ENCODE measurements around the gene EIF2B4. TPM values are rescaled to one million over a fixed set of nuclear protein-coding genes. Genes with fewer than 3 reads are reported as not detected.

EIF2B4 gene
- polyA plus RNA-seq, 3 donors, result 37.7 to 42.5 (median 40.6) TPM

DNA sequence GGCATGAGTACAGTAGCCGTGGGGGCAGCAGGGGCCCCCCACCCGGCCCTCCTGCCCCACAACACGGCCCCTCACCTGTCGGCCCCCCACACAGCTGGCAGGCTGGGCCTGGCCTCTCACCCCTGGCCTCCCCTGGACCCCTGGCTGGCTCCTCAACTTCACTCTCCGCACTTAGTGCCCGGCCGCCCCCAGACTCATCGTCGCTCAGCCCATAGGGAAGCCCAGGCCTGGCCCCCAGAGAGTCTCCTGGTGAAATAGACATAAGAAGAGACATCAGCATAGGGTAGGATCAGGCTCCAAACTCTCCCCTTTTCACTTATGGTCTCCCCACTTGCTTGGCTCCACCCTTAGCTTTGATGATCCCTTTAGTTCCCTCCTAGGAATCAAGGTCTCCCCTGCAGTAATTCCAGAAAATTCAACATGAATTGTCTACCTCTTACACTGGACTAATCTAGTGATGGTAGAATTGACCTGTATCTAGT is 8.7 kb upstream of the EIF2B4 start:
- WGBS, 3 donors, result 79 to 85% (median 84%) methylated on average over 8 to 9 of the region's 9 CpGs
- H3K27ac ChIP-seq (ENCODE audit: low read depth, low read length), result no peak overlapping the region

DNA sequence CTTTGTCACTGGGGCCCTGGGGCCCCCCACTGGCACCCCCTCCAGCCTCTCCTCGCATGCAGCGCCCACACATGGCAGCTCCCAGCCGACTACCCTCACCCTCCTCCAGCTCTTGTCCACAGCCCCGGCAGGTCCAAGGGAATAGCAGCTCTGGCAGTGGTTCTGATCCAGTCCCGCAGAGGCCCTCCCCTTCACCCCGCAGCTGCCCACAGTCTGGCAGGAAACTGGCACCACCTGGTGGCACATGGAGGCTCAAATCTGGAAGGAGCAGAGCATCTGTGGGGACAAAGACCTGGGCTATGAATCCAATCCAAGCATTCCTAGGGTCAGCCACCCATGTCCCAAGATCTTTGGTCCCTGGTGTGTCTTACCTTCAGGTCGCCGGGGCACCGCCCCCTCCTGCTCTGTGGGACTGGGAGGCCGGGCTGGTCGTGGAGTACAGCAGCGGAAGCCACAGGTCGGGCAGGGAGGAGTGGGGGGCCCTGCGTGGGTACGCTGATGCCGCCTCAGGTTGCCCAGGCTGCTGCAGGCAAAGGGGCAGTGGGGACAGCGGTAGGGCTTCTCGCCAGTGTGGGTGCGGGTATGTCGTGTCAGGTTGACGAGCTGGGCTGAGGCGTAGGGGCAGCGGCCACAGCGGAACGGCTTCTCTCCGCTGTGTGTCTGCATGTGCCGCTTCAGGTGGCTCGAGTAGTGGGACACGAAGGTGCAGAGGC is 8.1 kb upstream of the EIF2B4 start:
- no peak overlapping the region for H3K27ac ChIP-seq (ENCODE audit: low read depth, low read length)
- WGBS, 3 donors, result 76 to 82% (median 81%) methylated on average over 28 to 29 of the region's 29 CpGs

DNA sequence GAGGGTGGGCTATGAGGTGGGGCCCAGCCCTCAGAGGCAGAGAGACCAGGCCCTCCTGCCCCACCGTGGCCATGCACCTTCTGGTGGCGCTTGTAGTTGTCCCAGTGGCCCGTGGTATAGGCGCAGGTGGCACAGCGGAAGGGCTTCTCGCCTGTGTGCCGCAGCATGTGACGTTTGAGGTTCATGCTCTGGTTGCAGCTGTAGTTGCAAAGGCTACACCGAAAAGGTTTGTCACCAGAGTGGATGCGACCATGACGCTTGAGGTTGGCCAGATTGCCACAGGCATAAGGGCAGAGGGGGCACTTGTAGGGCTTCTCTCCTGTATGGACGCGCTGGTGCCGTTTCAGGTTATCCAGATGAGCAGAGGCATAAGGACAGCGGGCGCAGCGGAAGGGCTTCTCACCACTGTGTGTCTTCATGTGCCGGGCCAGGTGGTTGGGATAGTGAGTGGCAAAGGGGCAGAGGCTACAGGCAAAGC is 7.5 kb upstream of the EIF2B4 start:
- 80 to 92% (median 85%) methylated on average over 18 of the region's 18 CpGs for WGBS, 3 donors
- no peak overlapping the region for H3K27ac ChIP-seq (ENCODE audit: low read depth, low read length)

DNA sequence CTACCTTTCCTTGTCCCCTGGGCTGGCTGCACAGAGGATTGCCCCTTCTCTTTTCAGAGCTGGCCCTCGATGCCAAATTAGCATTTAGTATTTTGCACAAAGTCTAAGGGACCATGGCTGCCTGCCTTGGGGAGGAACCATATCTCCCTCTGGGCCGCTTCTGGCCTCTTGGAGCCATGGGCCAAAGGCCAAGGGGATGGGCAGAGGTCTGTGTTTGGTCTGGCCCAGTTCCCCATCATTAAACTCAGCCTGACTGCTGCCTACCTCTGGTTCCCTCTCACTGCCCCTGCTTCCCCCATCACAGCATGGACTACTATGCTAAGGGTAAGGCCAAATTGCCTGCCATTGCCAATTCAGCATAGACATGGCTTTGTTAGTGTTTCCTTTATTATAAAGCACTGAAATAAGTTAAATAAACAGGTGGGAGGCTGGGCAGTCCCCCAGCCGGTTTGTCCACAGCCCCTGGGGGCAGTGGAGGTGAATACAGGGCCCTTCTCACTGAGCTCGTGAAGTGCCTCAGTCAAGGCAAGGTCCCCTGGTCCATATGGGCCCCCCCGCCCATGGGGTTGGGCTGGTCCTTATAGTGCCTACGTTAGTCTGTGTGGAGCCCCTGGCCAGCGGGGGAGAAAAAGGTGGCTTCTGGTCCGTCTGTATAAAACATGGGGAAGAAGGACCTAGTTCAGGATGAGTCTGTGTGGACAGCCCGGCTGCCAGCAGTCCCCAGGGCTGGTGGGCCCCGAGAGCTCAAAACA is 6.9 kb upstream of the EIF2B4 start:
- WGBS, 3 donors, result 70 to 77% (median 71%) methylated on average over 10 of the region's 10 CpGs

DNA sequence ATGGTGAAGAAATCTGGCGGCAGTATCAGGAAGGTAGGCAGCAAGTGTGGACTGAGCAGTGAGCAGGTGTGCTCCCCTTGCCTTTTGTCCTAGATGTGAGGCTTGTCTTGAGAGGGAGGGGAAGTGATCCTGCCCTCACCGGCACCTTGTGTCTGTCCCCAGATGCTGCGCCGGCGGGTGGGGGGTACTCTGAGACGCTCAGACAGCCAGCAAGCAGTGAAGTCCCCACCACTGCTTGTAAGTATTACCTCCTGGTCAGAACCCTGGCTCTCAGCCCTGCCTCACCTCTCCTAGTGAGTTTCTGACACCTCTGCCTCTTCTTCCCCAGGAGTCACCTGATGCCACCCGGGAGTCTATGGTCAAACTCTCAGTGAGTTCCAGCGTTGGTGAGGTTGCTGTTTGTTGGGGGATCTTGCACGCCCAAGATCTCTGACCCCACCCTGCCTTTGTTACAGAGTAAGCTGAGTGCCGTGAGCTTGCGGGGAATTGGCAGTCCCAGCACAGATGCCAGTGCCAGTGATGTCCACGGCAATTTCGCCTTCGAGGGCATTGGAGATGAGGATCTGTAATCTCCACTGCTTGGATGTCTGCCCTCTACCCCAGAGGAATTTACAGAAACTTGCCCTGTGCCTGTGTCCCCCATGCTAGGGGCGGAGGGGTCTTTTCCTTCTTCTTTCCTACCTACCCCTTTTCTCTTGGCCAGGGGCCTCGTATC is 6.2 kb upstream of the EIF2B4 start:
- 83 to 88% (median 84%) methylated on average over 16 of the region's 16 CpGs for WGBS, 3 donors
- no peak overlapping the region for H3K27ac ChIP-seq (ENCODE audit: low read depth, low read length)

More for the DNA sequence above, 6.9 kb upstream of the EIF2B4 start:
- H3K27ac ChIP-seq (ENCODE audit: low read depth, low read length), result no peak overlapping the region

DNA sequence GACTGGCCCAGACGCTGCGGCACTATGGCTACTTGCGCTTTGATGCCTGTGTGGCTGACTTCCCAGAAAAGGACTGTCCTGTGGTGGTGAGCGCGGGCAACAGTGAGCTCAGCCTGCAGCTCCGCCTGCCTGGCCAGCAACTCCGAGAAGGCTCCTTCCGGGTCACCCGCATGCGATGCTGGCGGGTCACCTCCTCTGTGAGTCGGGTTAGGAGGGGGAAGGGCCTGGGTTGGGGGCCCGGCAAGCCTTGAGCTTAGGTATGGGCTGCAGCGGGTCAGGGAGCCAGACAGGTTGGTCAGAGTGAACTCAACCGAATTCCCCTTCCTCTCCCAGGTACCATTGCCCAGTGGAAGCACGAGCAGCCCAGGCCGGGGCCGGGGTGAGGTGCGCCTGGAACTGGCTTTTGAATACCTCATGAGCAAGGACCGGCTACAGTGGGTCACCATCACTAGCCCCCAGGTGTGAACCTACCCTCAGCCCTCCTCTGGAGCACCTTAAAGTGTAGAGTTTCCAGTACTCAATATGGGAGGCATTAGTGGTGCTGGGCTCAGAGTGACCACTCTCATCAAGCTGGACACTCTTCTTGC is 5.5 kb upstream of the EIF2B4 start:
- no peak overlapping the region for H3K27ac ChIP-seq (ENCODE audit: low read depth, low read length)
- 90 to 94% (median 92%) methylated on average over 20 of the region's 20 CpGs for WGBS, 3 donors

DNA sequence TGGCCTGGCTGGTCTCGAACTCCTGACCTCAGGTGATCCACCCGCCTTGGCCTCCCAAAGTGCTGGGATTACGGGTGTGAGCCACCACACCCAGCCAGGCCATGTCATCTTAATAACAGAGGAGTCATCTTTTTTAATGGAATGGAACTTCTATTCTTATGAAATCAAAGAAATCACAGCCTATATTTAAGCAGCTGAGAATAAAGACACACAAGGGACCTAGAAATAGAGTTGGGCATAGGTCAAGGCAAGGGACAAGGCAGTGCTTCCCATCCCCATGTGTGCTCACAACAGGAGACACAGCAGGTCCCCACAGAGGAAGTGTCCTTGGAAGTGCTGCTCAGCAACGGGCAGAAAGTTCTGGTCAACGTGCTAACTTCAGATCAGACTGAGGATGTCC is 3.4 kb upstream of the EIF2B4 start:
- WGBS, 3 donors, result 76 to 85% (median 79%) methylated on average over 5 of the region's 5 CpGs
- no peak overlapping the region for H3K27ac ChIP-seq (ENCODE audit: low read depth, low read length)

DNA sequence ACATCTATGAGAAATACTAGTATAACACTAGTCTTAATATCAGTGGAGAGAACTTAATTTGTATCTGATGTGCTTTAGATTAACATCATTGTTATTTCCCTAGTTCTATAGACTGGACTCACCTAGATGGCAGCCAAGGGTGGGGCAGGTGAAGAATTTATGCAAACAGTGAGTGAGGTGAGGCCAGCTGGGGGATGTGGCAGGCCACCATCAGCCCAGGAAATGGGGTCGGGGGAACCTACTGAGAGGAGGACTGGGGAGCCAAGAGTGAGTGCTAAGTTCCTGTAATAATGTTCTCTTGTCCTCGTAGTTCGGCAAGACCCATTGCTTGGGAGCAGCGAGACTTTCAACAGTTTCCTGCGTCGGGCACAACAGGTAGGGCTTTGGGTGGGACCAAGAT is 2.8 kb upstream of the EIF2B4 start:
- H3K27ac ChIP-seq (ENCODE audit: low read depth, low read length), result no peak overlapping the region
- WGBS, 3 donors, result 91 to 98% (median 91%) methylated on average over 6 of the region's 6 CpGs

DNA sequence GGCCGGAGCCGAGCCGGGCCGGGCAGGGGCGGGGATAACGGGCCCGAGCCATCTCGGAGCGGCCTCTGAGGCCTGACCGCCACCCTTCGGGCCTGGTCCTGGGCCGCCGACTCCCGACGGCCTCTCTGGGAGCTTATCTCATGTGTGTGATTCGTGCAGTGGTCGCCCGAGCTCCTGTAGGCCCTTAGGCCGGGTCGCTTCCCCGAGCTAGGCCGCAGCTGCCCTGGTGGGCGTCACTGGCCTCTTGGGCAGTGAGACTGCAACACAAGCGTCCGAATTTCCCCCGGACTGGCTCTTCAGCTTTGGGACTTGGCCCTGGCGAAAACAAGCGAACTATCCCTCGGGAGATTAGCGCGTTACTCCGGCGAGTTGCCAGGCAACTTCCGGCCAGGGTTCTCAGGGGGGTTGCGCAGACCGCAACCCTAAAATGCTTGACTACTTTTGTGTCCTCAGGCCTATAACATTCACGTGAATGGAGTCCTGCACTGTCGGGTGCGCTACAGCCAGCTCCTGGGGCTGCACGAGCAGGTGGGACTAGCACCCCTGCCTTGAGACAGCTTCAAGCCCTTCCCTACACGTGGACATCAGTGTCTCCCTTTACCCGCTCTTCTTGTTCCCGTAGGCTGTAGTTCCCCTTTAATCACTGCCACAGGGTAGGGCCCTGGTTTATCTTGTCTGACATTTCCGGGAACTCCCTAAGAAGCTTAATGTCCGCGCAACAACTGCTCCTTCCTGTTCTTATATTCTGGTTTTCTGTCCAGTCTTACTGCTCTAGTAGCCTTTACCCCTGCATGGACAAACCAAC is 880 bp upstream of the EIF2B4 start:
- WGBS, 3 donors, result 0% methylated on average over 43 to 46 of the region's 46 CpGs

DNA sequence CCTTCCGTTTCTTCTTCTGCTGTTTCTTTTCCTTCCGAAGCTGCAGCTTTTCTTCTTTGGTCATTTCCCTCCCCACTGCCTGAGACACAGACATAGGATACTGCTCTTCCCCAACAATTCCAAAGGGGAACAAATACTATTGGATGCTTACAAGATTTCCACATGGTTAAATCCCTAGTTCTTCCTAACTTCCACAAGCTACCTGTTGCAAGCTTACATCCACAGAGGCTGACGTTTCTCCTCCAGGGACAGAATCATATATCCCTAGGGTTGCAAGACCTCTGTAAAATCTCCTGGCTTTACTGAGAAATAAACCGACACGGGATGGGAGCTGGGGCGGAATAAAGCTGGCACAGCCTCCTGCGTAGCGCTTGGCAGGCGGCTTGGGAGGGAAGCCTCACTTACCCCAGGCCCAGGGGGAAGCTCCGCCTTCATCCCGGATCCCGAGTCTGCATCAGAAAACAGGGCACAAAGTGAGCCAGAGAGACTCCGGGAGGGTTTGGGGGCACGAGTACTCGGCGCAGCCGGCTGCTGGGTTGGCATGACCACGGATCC is 590 bp downstream of the EIF2B4 start:
- 1 to 2% (median 1%) methylated on average over 18 of the region's 18 CpGs for WGBS, 3 donors
- H3K27ac ChIP-seq (ENCODE audit: low read depth, low read length), result peak overlapping the region; percentile 21

More for the DNA sequence above, 880 bp upstream of the EIF2B4 start:
- peak overlapping the region; percentile 92 for H3K27ac ChIP-seq (ENCODE audit: low read depth, low read length)

DNA sequence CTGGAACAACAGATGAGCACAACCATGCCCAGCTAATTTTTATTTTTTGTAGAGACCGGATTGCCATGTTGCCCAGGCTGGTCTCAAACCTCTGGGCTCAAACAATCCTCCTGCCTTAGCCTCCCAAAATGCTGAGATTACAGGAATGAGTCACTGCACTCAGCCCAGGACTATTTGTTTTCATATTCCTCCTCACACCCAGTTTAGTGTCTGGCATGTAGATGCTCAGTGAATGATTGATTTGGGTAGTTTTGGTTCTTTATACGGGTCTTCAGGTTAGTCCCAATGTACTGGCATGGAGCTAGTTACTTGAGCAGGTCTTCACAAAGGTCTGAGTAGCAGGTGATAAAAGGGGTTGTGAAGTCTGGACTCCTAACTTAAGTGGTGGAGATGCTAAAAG is 6.2 kb downstream of the EIF2B4 start:
- H3K27ac ChIP-seq (ENCODE audit: low read depth, low read length), result no peak overlapping the region
- 75 to 90% (median 87%) methylated on average over 2 of the region's 2 CpGs for WGBS, 3 donors

DNA sequence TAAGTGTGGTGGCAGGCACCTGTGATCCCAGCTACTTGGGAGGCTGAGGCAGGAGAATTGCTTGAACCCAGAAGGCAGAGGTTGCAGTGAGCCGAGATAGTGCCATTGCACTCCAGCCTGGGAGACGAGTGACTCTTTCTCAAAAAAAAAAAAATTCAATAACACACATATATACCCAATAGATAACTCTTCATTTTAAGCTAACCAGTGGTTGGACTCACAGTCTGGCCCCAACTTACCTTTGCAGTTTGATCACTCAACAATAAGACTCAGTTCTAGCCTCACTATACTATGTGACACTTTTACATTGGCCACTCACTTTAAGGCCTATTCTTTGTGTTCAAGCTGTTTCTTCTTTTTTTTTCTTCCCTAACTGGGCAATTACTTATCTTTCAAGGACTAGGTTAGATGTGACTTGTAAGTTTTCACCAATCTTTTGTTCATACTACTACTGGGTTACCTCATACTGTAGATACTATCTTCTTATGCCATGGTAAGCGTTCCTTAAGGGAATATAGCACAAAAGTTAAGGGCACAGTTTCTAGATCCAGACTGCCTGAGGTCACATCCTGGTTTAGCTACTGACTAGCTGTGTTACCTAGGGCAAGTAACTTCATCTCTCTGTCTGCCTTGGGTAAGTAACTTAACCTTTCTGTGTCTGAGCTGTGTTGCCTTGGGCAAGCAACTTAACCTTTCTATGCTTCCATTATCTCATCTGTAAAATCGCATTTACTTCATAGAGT is 7.3 kb downstream of the EIF2B4 start:
- no peak overlapping the region for H3K27ac ChIP-seq (ENCODE audit: low read depth, low read length)
- 90 to 94% (median 93%) methylated on average over 4 of the region's 4 CpGs for WGBS, 3 donors

DNA sequence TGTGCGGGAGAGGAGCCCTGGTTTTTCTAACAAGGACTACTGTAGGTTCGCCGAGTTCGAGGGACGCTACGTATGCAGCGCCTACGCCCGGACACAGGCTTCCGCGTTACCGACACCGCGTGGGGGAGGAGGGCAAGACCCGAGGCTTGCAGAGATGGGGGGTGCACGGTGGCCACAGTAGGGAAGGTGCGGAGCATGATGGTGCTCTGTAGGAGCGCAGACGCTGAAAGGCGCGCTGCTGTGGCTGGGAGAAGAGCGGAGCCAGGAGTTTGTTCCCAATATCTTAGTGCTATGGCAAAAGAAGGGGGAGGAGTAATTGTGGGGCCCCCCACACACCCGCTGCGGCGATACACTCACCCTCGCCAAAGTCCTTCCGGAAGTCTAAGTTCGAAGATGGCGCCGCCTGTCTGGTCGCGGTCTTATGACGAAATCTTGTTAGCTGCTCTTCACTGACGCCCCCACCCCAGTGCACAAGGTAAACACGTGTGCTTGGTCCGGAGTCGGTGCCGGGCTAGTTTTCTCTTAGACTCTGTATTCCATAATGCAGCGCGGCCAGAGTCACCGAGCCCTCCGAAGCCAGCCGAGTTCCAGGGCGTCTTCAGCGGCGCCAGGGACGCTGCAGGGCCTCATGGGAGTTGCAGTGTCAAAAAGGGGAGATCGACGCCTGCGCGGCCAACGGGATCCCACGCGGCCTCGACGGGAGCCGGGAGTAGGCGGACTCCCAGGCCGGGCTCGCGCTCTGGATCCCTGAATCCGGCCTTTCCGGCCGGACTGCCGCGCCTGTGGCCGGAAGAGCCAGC is 13.6 kb downstream of the EIF2B4 start, which contains the start of gene GTF3C2:
GTF3C2 (minus strand) TSS at position 383 of the 800 bp plus-strand sequence. CDS start 13,210 bp downstream, outside the sequence.
- H3K27ac ChIP-seq (ENCODE audit: low read depth, low read length), result peak within 1 kb of the TSS; percentile 60

DNA sequence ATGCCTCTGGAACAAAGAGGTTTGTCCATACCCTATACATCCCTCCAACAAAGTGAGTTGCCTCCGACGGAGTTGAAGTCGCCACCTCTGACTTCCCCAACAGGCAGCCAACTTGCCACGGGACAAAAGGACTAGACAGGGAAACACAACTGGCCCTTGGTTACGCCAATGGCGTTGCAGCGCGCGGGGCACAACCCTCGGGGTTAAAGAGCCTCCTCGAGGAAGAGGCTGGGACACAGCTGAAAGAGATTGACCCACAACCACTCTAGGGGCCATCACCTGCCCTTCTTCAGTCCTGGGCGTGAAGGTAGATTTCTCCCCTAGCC is 14.1 kb downstream of the EIF2B4 start:
- 0 to 1% (median 0%) methylated on average over 12 of the region's 12 CpGs for WGBS, 3 donors
- H3K27ac ChIP-seq (ENCODE audit: low read depth, low read length), result no peak overlapping the region

More for the DNA sequence above, 13.6 kb downstream of the EIF2B4 start, which contains the start of gene GTF3C2:
- WGBS, 3 donors, result 0% methylated on average over 67 of the region's 67 CpGs

DNA sequence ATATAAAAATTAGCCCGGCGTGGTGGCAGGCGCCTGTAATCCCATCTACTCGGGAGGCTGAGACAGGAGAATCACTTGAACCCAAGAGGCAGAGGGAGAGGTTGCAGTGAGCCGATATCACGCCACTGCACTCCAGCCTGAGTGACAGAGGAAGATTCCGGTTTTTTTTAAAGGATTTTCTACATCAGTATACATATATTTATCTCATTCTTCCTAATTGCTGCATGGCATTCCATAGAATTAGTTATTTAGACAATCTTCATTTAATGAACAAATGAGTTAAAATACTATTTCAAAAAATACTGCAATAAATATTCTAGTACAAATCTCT is 15.6 kb downstream of the EIF2B4 start:
- WGBS, 3 donors, result 87 to 94% (median 89%) methylated on average over 7 of the region's 7 CpGs
- H3K27ac ChIP-seq (ENCODE audit: low read depth, low read length), result no peak overlapping the region
